Hematopoietic multipotent progenitor cell treated with erythropoietin and hydrocortisone succinate and interleukin-3 and kit ligand, for 8 days (in vitro differentiated cells): Measurements from ENCODE around the gene PARD3B.
"Not testable (repeated sequence)": the region's sequence is repeated elsewhere in the genome, so short reads cannot be mapped to it uniquely, and the experiment has no call there.

Source experiments
- DNase-seq: peaks from one replicate; pipeline ENCODE4 v3.0.0-alpha.2; 2015

PARD3B gene

DNA sequence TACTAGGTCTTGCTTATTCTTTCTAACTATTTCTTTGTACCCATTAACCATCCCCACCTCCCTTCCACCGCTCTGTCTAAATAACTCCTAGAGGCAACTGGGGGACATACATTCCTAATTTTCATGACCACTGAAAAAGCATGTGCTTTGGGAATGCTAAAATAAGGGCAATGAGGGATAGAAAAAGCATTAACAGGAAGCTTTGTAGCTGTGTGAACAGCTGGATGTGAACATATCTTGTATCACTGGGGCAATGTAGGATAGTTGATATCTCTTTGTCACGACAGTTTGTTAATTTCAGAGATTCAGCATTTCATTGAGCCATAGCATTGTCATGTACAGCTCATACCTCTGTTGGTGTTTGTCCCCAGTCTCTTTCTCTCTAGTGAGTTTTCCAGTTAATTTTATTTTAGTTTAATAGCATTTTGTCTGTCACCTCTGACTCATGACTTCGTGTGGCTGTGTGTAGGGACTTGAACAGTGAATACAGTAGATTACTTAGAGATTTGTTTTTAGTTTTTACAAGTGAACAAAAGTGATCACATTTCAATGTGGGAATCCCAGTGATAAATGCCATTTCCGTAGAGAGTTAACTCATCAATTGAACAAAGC, 906.7 kb downstream of the PARD3B start:
- DNase-seq: no peak

DNA sequence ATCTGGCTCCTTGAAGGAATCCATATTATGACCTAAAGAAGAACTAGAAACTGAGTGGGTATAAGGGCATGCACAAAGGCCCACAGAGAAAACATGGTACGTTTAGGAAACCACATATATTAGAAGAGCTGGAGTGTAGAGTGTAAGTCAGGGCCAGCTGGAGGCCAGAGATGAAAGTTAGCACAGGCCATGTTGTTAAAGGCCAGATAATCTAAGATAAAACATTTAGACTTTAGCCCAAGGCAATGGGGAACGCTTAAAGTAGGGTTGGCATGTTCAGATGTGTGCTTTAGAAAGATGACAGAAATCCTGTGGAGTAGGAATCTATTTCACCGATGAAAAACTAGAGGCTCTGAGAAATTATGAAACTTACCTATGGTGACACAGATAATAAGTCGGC, 907.9 kb downstream of the PARD3B start:
- DNase-seq: no peak

GRCh38 chr2:205456682-205457081, 911.4 kb downstream of the PARD3B start:
- DNase-seq: no peak

- DNase-seq: no peak
These were observed 914.9 kb downstream of the PARD3B start for GRCh38 chr2:205460217-205460616.

- DNase-seq: no peak
These were observed 915.9 kb downstream of the PARD3B start for GRCh38 chr2:205461169-205461568.

DNA sequence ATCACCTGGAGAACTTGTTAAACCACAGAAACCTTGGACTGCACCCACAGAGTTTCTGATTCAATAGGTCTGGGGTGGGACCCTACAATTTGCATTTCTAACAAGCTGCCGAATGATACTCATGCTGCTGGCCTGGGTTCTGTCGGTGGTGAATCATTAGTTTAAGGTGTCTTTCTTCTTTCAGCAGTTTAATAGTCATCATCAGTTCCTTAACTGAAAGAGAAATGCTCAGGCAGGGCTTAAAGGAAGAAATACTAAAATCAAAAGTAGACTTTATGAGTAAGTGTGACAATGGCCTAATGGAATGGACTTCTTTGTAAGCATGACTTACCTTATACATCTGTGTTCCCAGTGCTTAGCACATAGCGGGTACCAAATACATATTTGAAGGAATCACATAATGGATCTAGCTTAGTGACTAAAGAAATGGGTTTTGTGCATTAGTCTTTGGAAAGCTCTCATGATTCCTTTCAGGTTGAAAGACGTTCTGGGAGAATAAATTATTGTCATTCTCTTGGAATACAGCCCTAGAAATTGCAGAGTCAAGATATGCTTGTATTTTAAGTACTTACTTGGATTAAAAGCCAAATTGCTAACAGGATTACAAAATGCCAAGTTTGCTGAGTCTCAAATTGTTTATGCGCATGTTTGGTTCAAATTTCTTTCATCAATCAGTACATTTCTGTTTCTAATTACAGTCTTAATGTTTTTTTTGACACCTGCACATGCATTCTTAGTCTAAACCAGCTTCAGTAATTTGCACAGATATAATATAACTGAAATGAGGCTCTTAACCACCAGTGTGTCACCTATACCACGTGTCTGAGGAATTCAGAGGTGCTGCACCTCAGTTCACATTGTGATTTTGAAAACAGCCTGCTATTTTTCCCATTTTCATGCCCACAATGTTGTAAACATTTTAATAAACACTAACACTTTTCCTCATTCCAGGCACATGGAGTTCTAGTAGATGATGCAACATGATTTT, 916.7 kb downstream of the PARD3B start:
- no peak for DNase-seq

DNA sequence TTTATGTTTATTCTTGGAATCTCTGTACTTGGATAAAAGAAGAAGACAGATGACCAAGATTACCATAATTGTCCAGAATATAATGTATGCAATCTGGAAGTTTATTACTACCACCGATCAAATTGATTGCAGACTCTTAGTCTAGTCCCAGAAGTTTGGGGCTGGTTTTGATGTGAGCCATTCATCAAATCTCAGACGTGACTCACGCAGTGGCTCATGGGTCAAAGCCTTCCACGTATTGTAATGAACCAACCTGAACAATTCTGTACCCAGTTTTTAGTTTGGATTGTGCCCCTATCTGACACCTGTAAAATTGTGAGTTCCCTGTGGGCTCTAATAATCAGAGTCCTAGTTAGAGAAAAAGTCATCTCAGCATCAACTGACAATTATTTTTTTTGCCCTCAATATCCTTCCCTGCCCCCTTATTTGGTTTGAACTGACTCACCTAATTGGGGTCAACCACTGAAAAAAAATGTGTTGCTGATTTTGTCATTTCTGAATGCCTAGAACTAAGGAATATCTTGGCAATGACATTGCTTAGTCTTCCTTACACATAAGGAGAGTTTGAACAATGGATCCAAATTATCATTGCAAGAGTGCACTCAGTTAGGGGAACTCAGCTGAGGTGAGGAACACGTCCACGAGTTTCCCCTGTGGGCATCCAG, 917.5 kb downstream of the PARD3B start:
- DNase-seq: no peak

DNA sequence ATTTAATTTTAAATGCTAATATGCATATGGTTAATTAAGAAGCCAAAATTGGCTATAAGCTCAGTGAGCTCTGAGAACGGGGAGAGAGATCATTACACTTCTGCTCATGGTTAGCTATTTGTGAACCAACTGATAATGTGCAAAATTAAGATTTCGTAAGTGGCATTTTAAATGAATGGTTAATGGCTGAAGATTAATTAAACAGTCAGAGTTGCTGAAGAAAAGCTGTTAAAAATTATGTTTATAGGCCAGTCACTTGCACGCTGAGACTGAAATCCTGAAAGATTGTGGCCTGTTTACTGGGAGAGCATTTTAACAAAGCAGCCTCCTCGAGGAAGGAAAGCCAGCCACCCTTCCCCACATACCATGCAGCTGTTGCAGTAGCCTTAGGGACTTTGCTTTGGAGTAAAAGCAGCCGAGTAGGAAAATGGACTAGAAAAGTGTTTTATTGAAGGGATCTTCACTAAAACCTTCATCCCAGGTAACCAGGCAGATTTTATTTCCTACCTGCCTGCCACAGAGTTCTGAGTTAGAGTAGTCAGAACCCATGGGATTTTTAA, 918.3 kb downstream of the PARD3B start:
- DNase-seq: no peak

DNA sequence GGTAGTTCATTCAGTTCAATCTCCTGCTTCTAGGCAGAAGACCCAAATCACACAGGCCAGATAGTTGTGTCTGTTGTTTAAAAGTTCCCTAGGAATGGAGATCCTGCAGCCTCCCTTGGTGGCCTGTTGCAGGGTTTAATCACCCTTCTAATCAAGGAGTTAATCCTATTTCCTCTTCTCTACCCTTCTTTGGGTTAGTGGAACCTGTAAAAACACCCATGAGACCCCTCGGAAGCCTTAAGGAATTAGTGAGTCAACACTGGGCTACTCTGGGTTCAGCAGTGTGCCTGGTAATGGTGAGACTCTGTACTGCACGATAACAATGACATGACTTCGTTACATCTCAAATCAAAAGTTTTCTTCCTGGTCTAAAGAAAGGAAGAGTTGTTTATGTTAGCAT, 919.4 kb downstream of the PARD3B start:
- no peak for DNase-seq

DNA sequence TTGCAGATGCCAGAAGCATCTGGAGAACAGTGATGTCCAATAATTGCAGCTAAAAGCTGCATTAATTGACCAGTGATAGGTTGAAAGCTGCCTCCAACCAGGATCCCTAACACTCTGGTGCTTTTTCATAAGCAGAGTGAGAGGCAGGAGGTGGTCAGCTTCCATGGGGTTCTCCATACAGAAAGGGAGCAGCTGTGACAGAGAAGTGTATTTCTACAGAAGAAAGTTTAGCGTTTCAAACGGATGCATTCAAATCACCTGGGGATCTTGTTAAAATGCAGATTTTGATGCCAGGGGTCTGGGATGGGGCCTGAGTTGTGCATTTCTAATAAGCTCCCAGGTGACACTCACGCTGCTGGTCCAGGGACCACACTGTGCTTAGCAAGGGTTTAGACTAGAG, 920.5 kb downstream of the PARD3B start:
- DNase-seq: no peak

- DNase-seq: no peak
These were observed 926.5 kb downstream of the PARD3B start for GRCh38 chr2:205471776-205472175.

DNA sequence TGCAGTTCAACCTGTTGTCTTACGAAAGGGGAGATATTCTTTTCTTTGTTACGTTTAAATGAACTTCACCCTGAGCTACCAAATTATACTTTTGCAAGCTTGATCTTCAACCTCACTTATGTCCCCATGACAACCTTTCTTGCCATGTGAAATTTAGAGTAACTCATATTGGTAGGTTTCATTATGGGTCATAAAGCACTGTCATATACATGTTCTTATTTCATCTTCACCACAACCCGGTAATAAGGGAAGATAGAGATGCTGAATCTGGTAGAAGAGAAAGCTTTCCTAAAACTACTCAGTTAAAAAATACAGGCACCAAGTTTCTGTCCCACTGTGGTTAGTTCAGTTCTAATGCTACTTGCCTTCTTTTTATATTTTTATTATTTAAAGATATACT, 928.5 kb downstream of the PARD3B start:
- DNase-seq: no peak

DNA sequence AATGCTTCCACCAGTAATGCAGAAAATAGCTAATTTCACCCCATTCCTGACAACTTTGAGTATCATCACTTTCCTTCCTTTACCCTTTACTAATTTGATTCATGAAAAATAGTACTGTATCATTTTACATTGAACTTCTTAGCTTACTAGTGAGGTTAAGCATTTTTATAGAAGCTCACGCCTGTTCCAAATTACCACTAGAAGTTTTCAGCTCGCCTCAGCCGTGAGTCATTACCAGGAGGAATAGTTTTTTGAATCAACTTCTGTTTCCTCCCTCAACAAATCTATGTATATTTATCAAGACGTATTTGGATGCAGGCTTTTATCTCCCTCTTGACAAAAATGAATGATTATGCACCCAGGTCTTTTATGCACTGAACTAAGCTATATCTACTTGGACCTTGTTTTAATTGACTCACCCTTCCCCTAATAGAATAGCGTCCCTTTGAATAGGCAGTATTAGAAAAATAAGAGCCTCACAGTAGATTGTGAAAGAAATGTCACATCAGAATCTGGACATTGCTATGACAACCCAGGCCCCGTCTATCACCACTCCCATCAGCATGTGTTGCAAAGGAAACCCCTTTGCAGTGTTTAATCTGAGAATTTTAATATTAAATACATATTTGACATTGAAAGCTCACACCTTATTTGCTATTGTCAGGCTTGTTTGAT, 929.6 kb downstream of the PARD3B start:
- DNase-seq: no peak

DNA sequence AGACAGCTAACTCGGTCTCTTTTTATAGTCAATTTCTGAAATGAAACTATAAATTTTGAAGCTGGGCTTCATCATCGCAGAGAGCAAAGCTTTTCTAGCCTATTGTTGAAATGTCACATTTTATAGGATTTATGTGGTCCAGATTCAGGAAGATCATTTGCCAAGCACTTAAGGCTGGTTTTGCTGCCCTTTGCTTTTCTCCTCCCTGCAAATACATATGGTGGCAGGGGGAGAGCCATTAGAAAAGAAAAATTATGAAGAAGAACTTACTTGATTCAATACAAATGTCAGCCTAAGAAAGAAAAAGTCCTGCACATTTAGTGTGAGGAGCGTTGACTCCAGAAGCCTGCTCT, 930.1 kb downstream of the PARD3B start:
- no peak for DNase-seq

DNA sequence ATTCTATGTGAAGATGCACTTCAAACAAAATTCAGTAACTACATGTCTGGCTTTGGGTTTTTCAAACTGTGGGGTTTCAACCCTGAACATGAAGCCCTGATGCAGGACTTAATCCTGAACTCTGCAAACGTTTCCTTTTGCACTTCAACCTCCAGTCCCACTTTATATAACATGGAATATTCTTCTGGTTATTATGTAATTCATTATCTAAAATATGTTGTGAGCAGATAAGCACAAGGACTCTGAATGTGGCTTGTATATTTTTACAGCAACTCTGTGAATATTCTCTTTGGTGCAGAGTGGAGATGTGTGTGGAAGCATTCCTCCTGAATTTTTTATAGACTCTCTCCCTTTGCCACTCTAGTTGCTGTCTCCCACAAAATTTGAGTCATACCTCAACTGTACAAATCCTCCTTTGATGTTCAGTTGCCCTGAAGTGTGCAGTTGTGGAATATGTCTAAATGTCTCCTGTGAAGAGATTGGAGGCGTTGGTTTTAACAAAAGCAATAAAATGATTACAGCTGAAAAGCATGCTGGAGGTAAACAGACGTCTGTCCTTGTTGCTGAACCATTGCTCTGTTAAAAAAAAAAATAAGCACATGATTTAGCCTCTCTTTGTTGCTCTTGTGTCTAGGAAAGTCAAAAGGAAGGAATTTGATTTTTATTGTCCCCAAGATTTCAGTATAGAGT, 931.9 kb downstream of the PARD3B start:
- no peak for DNase-seq

GRCh38 chr2:205481861-205482260, 936.6 kb downstream of the PARD3B start:
- no peak for DNase-seq

DNA sequence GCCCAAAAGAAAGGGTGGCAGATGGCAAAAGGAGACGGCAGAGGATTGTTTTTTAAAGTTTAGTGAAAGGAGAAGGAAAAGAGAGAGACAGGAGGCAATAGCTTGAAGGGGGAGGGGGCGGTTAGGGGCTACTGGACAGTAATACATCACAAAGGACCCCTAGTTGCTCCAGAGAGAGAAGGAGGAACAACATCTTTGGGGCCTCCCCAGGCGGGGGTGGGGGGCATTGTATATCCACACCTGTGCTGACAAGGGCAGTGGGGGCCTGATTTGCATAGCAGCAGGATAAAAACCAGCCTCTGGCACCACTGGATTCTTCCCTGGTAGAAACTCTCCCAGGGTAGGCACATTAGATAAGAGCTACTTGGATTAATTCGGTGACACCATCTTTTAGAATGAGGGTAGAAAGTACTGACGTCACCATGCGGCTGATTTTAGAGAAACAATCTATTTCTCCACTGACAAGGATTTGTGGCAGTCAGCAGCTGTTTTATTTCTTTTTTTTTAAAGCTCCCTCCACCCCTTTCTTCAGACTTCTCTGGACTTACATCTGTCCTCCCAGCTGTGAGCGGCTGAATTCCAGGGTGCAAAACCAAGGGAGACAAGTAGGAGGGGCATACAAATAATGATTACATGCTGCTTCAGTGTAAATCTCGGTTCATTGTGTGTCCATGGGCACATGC, 937.3 kb downstream of the PARD3B start:
- DNase-seq: no peak

- no peak for DNase-seq
These were observed 937.8 kb downstream of the PARD3B start for GRCh38 chr2:205483095-205483494.

DNA sequence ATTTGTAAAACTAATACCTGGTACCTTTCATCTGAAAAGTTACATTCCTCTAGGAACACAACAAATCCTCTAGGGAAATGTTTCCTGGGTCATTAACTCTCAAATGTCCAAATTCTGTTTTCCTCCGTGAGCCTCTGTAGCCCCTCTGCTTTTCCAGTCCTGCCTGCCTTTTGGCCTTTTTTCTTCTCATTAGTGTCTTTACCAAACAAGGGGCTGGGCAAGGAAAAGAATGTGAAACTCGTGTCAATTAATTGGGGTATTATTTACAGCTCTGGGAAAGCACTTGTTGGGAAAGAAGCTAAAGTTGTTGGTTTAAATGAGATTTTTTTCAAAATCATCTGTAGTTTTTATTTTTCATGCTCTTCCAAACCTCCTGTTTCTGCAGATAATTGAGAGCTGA, 938.9 kb downstream of the PARD3B start:
- DNase-seq: no peak

DNA sequence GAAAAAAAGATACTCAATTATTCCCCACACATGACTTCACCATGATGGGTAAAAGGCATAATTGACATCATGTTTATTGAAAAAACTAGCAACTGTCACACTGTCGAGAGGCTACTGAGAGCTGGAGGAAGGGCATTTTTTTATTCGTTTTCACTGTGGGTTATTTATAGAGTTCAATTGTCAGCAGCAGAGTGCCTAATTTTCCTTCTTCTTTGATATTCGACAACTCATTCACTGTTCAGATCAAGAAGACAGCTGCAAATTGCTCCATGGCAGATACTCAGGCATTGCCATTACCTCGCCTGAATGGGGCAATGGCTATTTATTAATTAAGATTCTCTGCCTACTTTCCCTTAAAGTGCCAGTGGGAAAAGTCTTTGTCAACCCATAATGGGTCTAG, 939.5 kb downstream of the PARD3B start:
- DNase-seq: no peak

GRCh38 chr2:205493528-205493927, 948.3 kb downstream of the PARD3B start:
- DNase-seq: not testable (repeated sequence)
